ENCODE data around the gene RNF213. TPM values are rescaled to one million over a fixed set of nuclear protein-coding genes. Genes with fewer than 3 reads are reported as not detected.
A peak's percentile ranks its signal among the peaks of the same experiment; 100 is the strongest.

RNF213 gene
- total and polyA plus RNA-seq, 2 donors (not counting 1 experiment from before 2014, with no cell fraction given) = 36.8 to 245 TPM

GRCh38 chr17:80270836-80271235 is 10.2 kb downstream of the RNF213 start:
- Histone ChIP-seq H3K4me1 (ENCODE audit: control insufficient read depth, extremely low read depth, insufficient read depth, low read length) (no peaks in the 10 kb centered on the region), H3K79me2 (ENCODE audit: control insufficient read depth, insufficient read depth, low read length) (peaks cover 7% of the 10 kb centered on the region), H3K9me3 (ENCODE audit: control insufficient read depth, insufficient read depth, low read depth, low read length) (no peaks in the 10 kb centered on the region), H2AFZ (ENCODE audit: low read length) (no peak overlapping the region), H4K20me1 (ENCODE audit: control insufficient read depth, extremely low read depth, insufficient read depth, low read length) (no peaks in the 10 kb centered on the region), H3K36me3 (ENCODE audit: control insufficient read depth, insufficient read depth, low read length) (peaks cover 18% of the 10 kb centered on the region), H3K4me3 (replicated peaks in 1 of 4; ENCODE audit: control extremely low read depth in 1 of 4, insufficient read depth in 1 of 4, low read depth in 3 of 4, low read length in 4 of 4) (no peak overlapping the region), H3K27me3 (ENCODE audit: control insufficient read depth, insufficient read depth, low read length) (no peaks in the 10 kb centered on the region), H3K4me2 (ENCODE audit: extremely low read depth, insufficient read depth, low read length) (no peak overlapping the region), H3K27ac (ENCODE audit: insufficient read depth, low read length) (no peak overlapping the region), H3K9ac (ENCODE audit: insufficient read depth, low read length) (no peak overlapping the region)
- peak in 1 of 2 donors; percentile 21 for DNase-seq (ENCODE audit: low read depth in 2 of 2)
- TF ChIP-seq CTCF (conservative IDR thresholded peaks at IDR 0.05 in 1 of 2, IDR thresholded peaks at IDR 0.05 in 1 of 2; ENCODE audit: low read depth in 1 of 2, low read length in 2 of 2) (no peak), EZH2 (IDR thresholded peaks at IDR 0.05; ENCODE audit: low read length, missing control alignments) (no peak)

DNA sequence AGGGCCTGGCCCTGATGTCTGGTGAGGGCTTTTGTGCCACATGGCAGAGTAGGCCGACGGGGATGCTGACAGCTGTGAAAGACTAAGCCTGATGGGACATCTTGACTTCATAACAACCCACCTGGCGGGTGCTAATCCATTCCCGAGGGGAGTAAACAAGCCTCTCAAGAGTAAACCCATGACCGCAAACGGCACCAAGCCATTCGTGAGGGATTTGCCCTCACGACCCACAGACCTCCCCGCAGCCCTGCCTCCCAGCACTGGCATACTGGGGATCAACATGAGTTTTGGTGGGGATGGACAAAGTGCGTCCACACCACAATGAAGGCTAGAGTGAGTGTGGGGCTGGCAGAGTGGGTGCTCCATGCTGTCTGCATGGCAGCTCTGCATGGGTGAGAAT is 11.7 kb downstream of the RNF213 start:
- Histone ChIP-seq H3K9ac (ENCODE audit: insufficient read depth, low read length) (no peak overlapping the region), H3K4me3 (replicated peaks in 1 of 4; ENCODE audit: control extremely low read depth in 1 of 4, insufficient read depth in 1 of 4, low read depth in 3 of 4, low read length in 4 of 4) (no peak overlapping the region), H3K36me3 (ENCODE audit: control insufficient read depth, insufficient read depth, low read length) (peaks cover 19% of the 10 kb centered on the region), H3K4me1 (ENCODE audit: control insufficient read depth, extremely low read depth, insufficient read depth, low read length) (no peaks in the 10 kb centered on the region), H3K9me3 (ENCODE audit: control insufficient read depth, insufficient read depth, low read depth, low read length) (no peaks in the 10 kb centered on the region), H3K27me3 (ENCODE audit: control insufficient read depth, insufficient read depth, low read length) (no peaks in the 10 kb centered on the region), H3K4me2 (ENCODE audit: extremely low read depth, insufficient read depth, low read length) (no peak overlapping the region), H4K20me1 (ENCODE audit: control insufficient read depth, extremely low read depth, insufficient read depth, low read length) (no peaks in the 10 kb centered on the region), H3K79me2 (ENCODE audit: control insufficient read depth, insufficient read depth, low read length) (peaks cover 7% of the 10 kb centered on the region), H2AFZ (ENCODE audit: low read length) (no peak overlapping the region), H3K27ac (ENCODE audit: insufficient read depth, low read length) (no peak overlapping the region)
- no peak for DNase-seq (ENCODE audit: low read depth in 2 of 2)
- TF ChIP-seq EZH2 (IDR thresholded peaks at IDR 0.05; ENCODE audit: low read length, missing control alignments) = no peak
- no peak for TF ChIP-seq CTCF (conservative IDR thresholded peaks at IDR 0.05 in 1 of 2, IDR thresholded peaks at IDR 0.05 in 1 of 2; ENCODE audit: low read depth in 1 of 2, low read length in 2 of 2)

DNA sequence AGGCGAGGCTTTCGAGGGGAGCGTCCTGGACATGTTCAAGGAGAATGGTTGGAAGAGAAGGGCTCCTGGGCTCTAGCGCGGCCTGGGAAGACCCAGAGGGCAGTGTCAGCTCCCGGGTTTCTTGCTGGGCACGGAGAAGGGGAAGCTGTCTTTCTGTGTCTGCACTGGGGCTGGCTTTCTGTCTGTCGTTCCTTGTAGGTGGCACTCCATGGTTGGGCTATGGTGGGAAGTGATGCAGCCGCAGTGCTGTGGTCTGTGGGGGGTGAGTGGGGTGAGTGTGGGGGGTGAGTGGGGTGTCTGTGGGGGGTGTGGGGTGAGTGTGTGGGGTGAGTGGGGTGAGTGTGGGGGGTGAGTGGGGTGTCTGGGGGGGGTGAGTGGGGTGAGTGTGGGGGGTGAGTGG is 13.7 kb downstream of the RNF213 start:
- Histone ChIP-seq H3K27ac (ENCODE audit: insufficient read depth, low read length) (no peak overlapping the region), H3K9me3 (ENCODE audit: control insufficient read depth, insufficient read depth, low read depth, low read length) (no peaks in the 10 kb centered on the region), H3K79me2 (ENCODE audit: control insufficient read depth, insufficient read depth, low read length) (peaks cover 7% of the 10 kb centered on the region), H3K27me3 (ENCODE audit: control insufficient read depth, insufficient read depth, low read length) (no peaks in the 10 kb centered on the region), H4K20me1 (ENCODE audit: control insufficient read depth, extremely low read depth, insufficient read depth, low read length) (no peaks in the 10 kb centered on the region), H3K9ac (ENCODE audit: insufficient read depth, low read length) (no peak overlapping the region), H3K4me1 (ENCODE audit: control insufficient read depth, extremely low read depth, insufficient read depth, low read length) (peaks cover 2% of the 10 kb centered on the region), H3K36me3 (ENCODE audit: control insufficient read depth, insufficient read depth, low read length) (peaks cover 27% of the 10 kb centered on the region), H3K4me2 (ENCODE audit: extremely low read depth, insufficient read depth, low read length) (no peak overlapping the region), H3K4me3 (replicated peaks in 1 of 4; ENCODE audit: control extremely low read depth in 1 of 4, insufficient read depth in 1 of 4, low read depth in 3 of 4, low read length in 4 of 4) (no peak overlapping the region), H2AFZ (ENCODE audit: low read length) (no peak overlapping the region)
- no peak for TF ChIP-seq EZH2 (IDR thresholded peaks at IDR 0.05; ENCODE audit: low read length, missing control alignments)
- no peak for TF ChIP-seq CTCF (conservative IDR thresholded peaks at IDR 0.05 in 1 of 2, IDR thresholded peaks at IDR 0.05 in 1 of 2; ENCODE audit: low read depth in 1 of 2, low read length in 2 of 2)
- no peak for DNase-seq (ENCODE audit: low read depth in 2 of 2)

Data from fibroblast of lung (primary cell).